H1 (cell line): Measurements from ENCODE around the gene DLAT. TPM values are rescaled to one million over a fixed set of nuclear protein-coding genes. Genes with fewer than 3 reads are reported as not detected.

Experiments used
- CTCF ChIA-PET: fragments of 300-600 bp; sonication (Branson Sonifier 250); formaldehyde crosslinking; loops from one replicate; lab custom pipeline; 2021; ENCODE audit not compliant: partially characterized antibody; lab: Charles Lee
- POLR2A ChIA-PET: fragments of 300-600 bp; sonication (Branson Sonifier 250); formaldehyde crosslinking; loops from one replicate; lab custom pipeline; 2021; ENCODE audit warnings: inconsistent platforms; ENCODE audit not compliant: partially characterized antibody; lab: Charles Lee
- DNase-seq, 2 experiments: peaks; one replicate each; pipeline versions ENCODE4 v3.0.0 to v3.0.0-alpha.2; 2010 to 2022; ENCODE audit warnings: low spot score in 2 of 2, low read depth in 1 of 2, mixed read lengths in 1 of 2
- FAIRE-seq: peaks from 2 replicates; lab custom pipeline; 2011; peaks lifted over from hg19 to GRCh38; lab: Jason Lieb, UNC
- H2AFZ ChIP-seq: 2 replicates; pipeline ENCODE4 v1.8.1; 2012; ENCODE audit warnings: low read length, inconsistent platforms
- H2AK5ac ChIP-seq: 2 replicates; pipeline ENCODE4 v1.6.1; 2013; ENCODE audit warnings: low read depth, low read length
- H2BK120ac ChIP-seq: replicated peaks from 2 replicates; pipeline ENCODE3; 2013; ENCODE audit warnings: low read depth, low read length, inconsistent platforms
- H2BK12ac ChIP-seq: 2 replicates; pipeline ENCODE4 v1.6.1; 2013; ENCODE audit warnings: low read depth, low read length
- H2BK15ac ChIP-seq: 2 replicates; pipeline ENCODE4 v1.6.1; 2013; ENCODE audit warnings: low read length
- H2BK20ac ChIP-seq: 2 replicates; pipeline ENCODE4 v1.6.1; 2013; ENCODE audit warnings: low read length
- H2BK5ac ChIP-seq: 2 replicates; pipeline ENCODE4 v1.6.1; 2013; ENCODE audit warnings: low read depth, low read length
- H3K14ac ChIP-seq: 2 replicates; pipeline ENCODE4 v1.6.1; 2013; ENCODE audit warnings: inconsistent platforms; ENCODE audit not compliant: insufficient read length
- H3K18ac ChIP-seq: 2 replicates; pipeline ENCODE4 v1.6.1; 2013; ENCODE audit warnings: low read length; ENCODE audit errors: extremely low read depth
- H3K23ac ChIP-seq: 2 replicates; pipeline ENCODE4 v1.6.1; 2013; ENCODE audit warnings: inconsistent platforms; ENCODE audit not compliant: insufficient read length
- H3K23me2 ChIP-seq: 2 replicates; pipeline ENCODE4 v1.6.1; 2013; ENCODE audit warnings: low read depth, low read length
- H3K27ac ChIP-seq: 2 replicates; pipeline ENCODE4 v1.6.1; 2011; ENCODE audit warnings: low read depth, low read length, inconsistent platforms
- H3K27me3 ChIP-seq, 4 experiments: replicated peaks in 1 of 4; 1 replicate in 1 of 4; 2 replicates in 3 of 4; pipeline versions ENCODE4 v1.6.1 to v1.8.1; 2011 to 2013; ENCODE audit warnings: low read length in 3 of 4, mild to moderate bottlenecking in 3 of 4, inconsistent platforms in 2 of 4, mixed read lengths in 2 of 4, moderate library complexity in 1 of 4; ENCODE audit not compliant: control insufficient read depth in 3 of 4, insufficient read depth in 3 of 4; ENCODE audit errors: extremely low read depth in 1 of 4
- H3K36me3 ChIP-seq, 4 experiments: 2 replicates each; pipeline versions ENCODE4 v1.6.1 to v1.8.1; 2011 to 2013; ENCODE audit warnings: mild to moderate bottlenecking in 4 of 4, low read length in 3 of 4, moderate library complexity in 2 of 4, control low read depth in 1 of 4, inconsistent platforms in 1 of 4; ENCODE audit not compliant: insufficient read depth in 4 of 4, control insufficient read depth in 2 of 4
- H3K4ac ChIP-seq: replicated peaks from 2 replicates; pipeline ENCODE3; 2013; ENCODE audit warnings: low read length, low read depth, mixed read lengths, inconsistent platforms; ENCODE audit not compliant: insufficient read length
- H3K4me1 ChIP-seq, 4 experiments: replicated peaks in 1 of 4; 1 replicate in 1 of 4; 2 replicates in 3 of 4; pipeline versions ENCODE4 v1.6.1 to v1.8.1; 2011 to 2013; ENCODE audit warnings: low read length in 3 of 4, inconsistent platforms in 2 of 4, mixed read lengths in 1 of 4; ENCODE audit not compliant: insufficient read depth in 4 of 4, control insufficient read depth in 3 of 4
- H3K4me2 ChIP-seq, 2 experiments: 2 replicates each; pipeline versions ENCODE4 v1.6.1 to v1.8.1; 2011 to 2013; ENCODE audit warnings: low read depth in 2 of 2, low read length in 2 of 2, control low read depth in 1 of 2, inconsistent platforms in 1 of 2, mild to moderate bottlenecking in 1 of 2; ENCODE audit not compliant: insufficient read depth in 1 of 2
- H3K4me3 ChIP-seq, 4 experiments: fragments of 200-600, 300-600 bp in 1 of 4; sonication (generic), shearing (Covaris generic), sonication (Bioruptor Twin) in 1 of 4; 2 replicates each; pipeline versions ENCODE4 v1.5.1 to v1.8.1; 2011 to 2016; ENCODE audit warnings: low read length in 4 of 4, low read depth in 3 of 4, control low read depth in 2 of 4, inconsistent platforms in 2 of 4, mild to moderate bottlenecking in 2 of 4, mixed read lengths in 1 of 4, moderate library complexity in 1 of 4; ENCODE audit not compliant: insufficient read depth in 2 of 4; ENCODE audit errors: extremely low read depth in 1 of 4
- H3K56ac ChIP-seq: replicated peaks from 2 replicates; pipeline ENCODE3; 2013; ENCODE audit warnings: low read depth, mild to moderate bottlenecking, mixed read lengths, low read length, inconsistent platforms; ENCODE audit not compliant: insufficient read length
- H3K79me1 ChIP-seq: 2 replicates; pipeline ENCODE4 v1.6.1; 2013; ENCODE audit warnings: low read depth, low read length, control low read depth
- H3K79me2 ChIP-seq, 2 experiments: 2 replicates each; pipeline versions ENCODE4 v1.6.1 to v1.8.1; 2012 to 2013; ENCODE audit warnings: low read length in 2 of 2, mild to moderate bottlenecking in 2 of 2, inconsistent platforms in 1 of 2; ENCODE audit not compliant: insufficient read depth in 2 of 2, control insufficient read depth in 1 of 2
- H3K9ac ChIP-seq, 4 experiments: replicated peaks in 1 of 4; 1 replicate in 1 of 4; 2 replicates in 3 of 4; pipeline versions ENCODE4 v1.6.1 to v1.8.1; 2011 to 2013; ENCODE audit warnings: low read depth in 3 of 4, low read length in 3 of 4, control low read depth in 2 of 4, mild to moderate bottlenecking in 2 of 4, moderate library complexity in 2 of 4, inconsistent platforms in 1 of 4; ENCODE audit errors: extremely low read depth in 1 of 4
- H3K9me3 ChIP-seq, 2 experiments: 2 replicates each; pipeline versions ENCODE4 v1.6.1 to v1.8.1; 2012 to 2013; ENCODE audit warnings: mild to moderate bottlenecking in 2 of 2, moderate library complexity in 2 of 2, control low read depth in 1 of 2, inconsistent platforms in 1 of 2, low read depth in 1 of 2, low read length in 1 of 2, mixed read lengths in 1 of 2; ENCODE audit not compliant: insufficient read depth in 2 of 2
- H4K20me1 ChIP-seq, 2 experiments: replicated peaks in 1 of 2; 2 replicates each; pipeline versions ENCODE3 to v1.8.1; 2011 to 2013; ENCODE audit warnings: inconsistent platforms in 2 of 2, low read length in 2 of 2, mild to moderate bottlenecking in 1 of 2; ENCODE audit not compliant: insufficient read depth in 2 of 2, control insufficient read depth in 1 of 2
- H4K5ac ChIP-seq: 2 replicates; pipeline ENCODE4 v1.6.1; 2013; ENCODE audit warnings: low read length, low read depth, mixed read lengths, inconsistent platforms; ENCODE audit not compliant: insufficient read length
- H4K8ac ChIP-seq: 2 replicates; pipeline ENCODE4 v1.8.0; 2013; ENCODE audit warnings: mild to moderate bottlenecking, moderate library complexity, low read length, inconsistent platforms; ENCODE audit not compliant: insufficient read depth; ENCODE audit errors: extremely low read depth
- H4K91ac ChIP-seq: replicated peaks from 2 replicates; pipeline ENCODE3; 2013; ENCODE audit warnings: low read length, mixed read lengths, inconsistent platforms; ENCODE audit not compliant: insufficient read length
- ASH2L ChIP-seq: fragments of 200-600, 300-600 bp; sonication (generic); IDR thresholded peaks from one replicate; pipeline ENCODE4 v1.7.1; 2017; ENCODE audit warnings: low read length
- GABPA ChIP-seq: IDR thresholded peaks from 2 replicates; pipeline ENCODE4 v1.6.1; 2011; ENCODE audit warnings: mild to moderate bottlenecking, low read length, moderate library complexity, borderline replicate concordance; ENCODE audit not compliant: insufficient read depth
- MAFK ChIP-seq: IDR thresholded peaks from 2 replicates; pipeline ENCODE4 v1.6.1; 2012; ENCODE audit warnings: low read depth, mild to moderate bottlenecking, improper control_type of control experiment, low read length
- RFX5 ChIP-seq: IDR thresholded peaks from 2 replicates; pipeline ENCODE4 v1.6.1; 2011; ENCODE audit warnings: low read depth, low read length, improper control_type of control experiment, borderline replicate concordance
- SAP30 ChIP-seq: fragments of 300-600 bp; sonication (generic); IDR thresholded peaks from 2 replicates; pipeline ENCODE4 v1.7.1; 2012; ENCODE audit warnings: low read length, moderate library complexity, mild to moderate bottlenecking, inconsistent platforms; ENCODE audit not compliant: insufficient read depth, insufficient replicate concordance
- TAF1 ChIP-seq: IDR thresholded peaks from 2 replicates; pipeline ENCODE4 v1.6.1; 2011; ENCODE audit warnings: mild to moderate bottlenecking, low read depth, low read length
- WGBS, 2 experiments: shearing (Covaris generic) in 1 of 2; methylation state at CpG; one replicate each; pipeline versions ENCODE4 v1.1.6 to v1.1.7; 2013 to 2015; ENCODE audit warnings: low lambda C conversion rate in 2 of 2, mixed read lengths in 2 of 2, inconsistent platforms in 1 of 2, low coverage in 1 of 2, missing lambda C conversion rate in 1 of 2; ENCODE audit not compliant: insufficient replicate concordance in 2 of 2, insufficient coverage in 1 of 2, insufficient read length in 1 of 2; ENCODE audit errors: extremely low coverage in 1 of 2, missing lambda C conversion rate in 1 of 2; 5-methylcytosine and 5-hydroxymethylcytosine counted together
- polyA plus RNA-seq, 7 experiments: library from polyadenylated mRNA; depleted of rRNA in 3 of 7; stranded (reverse) in 5 of 7; unstranded in 2 of 7; fragments of >200 nt in 5 of 7; fragments of 200-250 nt in 2 of 7; gene quantifications; 1 replicate in 5 of 7; 2 replicates in 1 of 7; 4 replicates in 1 of 7; pipeline versions ENCODE4 v1.2.1 to v1.2.3, GENCODE V29; 2011 to 2013; ENCODE audit warnings: missing spikeins in 2 of 7, mixed read lengths in 2 of 7
- total RNA-seq: library from RNA; stranded (reverse); fragmentation: NEBNext Ultra II Directional; extraction: Animal tissue kit (Norgen Biotek cat#: 25700); gene quantifications from 2 replicates; pipeline ENCODE4 v1.2.1, GENCODE V29; 2021

DLAT gene
- total and polyA plus RNA-seq, 2 of the 8 experiments (the other 6 are each of a cell fraction or from before 2014, with no cell fraction given) = 23.1 to 66.2 TPM

DNA sequence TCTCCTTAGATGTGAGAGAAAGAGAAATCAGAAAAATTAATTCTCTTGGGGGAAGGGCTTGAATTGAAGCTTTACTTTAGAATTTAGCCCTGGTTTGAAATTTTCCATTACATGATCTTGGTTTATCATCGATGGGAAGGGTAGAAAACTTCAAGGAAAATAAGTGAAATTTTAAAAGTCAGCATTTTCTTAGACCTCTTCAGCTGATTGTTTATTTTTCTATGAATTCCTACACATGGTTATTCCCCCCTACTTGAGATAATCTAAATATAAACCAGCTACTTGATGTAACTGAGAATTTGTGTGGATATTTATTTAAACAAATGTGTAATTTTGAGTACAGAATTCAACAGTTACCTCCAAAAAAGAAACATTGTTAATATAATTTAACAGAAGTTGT is 37.7 kb downstream of the DLAT start:
- 85% methylated on average over 1 of the region's 1 CpG; no CpG with 5 or more reads in 1 of the 2 experiments for WGBS, 2 experiments
- peaks cover 5 to 43% (median 24%) of the 10 kb centered on the region in 4 experiments for H3K36me3 ChIP-seq
- DNase-seq = no peak
- H3K4me2 ChIP-seq = no peak overlapping the region
- no peak overlapping the region for H3K18ac ChIP-seq
- no peak overlapping the region for H3K4ac ChIP-seq
- no peak overlapping the region for H2BK12ac ChIP-seq
- no peak overlapping the region for H3K4me3 ChIP-seq
- H3K56ac ChIP-seq = no peak overlapping the region
- FAIRE-seq = no peak
- no peaks in the 10 kb centered on the region for H3K23me2 ChIP-seq
- H2AFZ ChIP-seq = no peak overlapping the region
- no peak overlapping the region for H4K5ac ChIP-seq
- H4K91ac ChIP-seq = no peak overlapping the region
- TF ChIP-seq GABPA = no peak
- no peak for TF ChIP-seq TAF1
- no peak for TF ChIP-seq RFX5
- no peak for TF ChIP-seq SAP30
- TF ChIP-seq MAFK = no peak
- TF ChIP-seq ASH2L = no peak
- no peak overlapping the region for H3K9ac ChIP-seq
- no peaks in the 10 kb centered on the region for H4K20me1 ChIP-seq
- no peak overlapping the region for H4K8ac ChIP-seq
- no peaks in the 10 kb centered on the region for H3K79me2 ChIP-seq
- no peaks in the 10 kb centered on the region for H3K27me3 ChIP-seq
- CTCF ChIA-PET = interaction anchor here (0.9 kb wide), 1 partner anchor 10 kb away, joined by 3 read pairs; no protein-coding TSS in a partner anchor
- H3K79me1 ChIP-seq = no peaks in the 10 kb centered on the region
- H2BK15ac ChIP-seq = no peak overlapping the region
- no peaks in the 10 kb centered on the region for H3K4me1 ChIP-seq
- no peak overlapping the region for H2AK5ac ChIP-seq
- H2BK120ac ChIP-seq = no peak overlapping the region
- no peaks in the 10 kb centered on the region for H3K9me3 ChIP-seq
- no peak overlapping the region for H2BK5ac ChIP-seq
- POLR2A ChIA-PET = interaction anchor here (0.6 kb wide), 1 partner anchor 20 kb away, joined by 3 read pairs; no protein-coding TSS in a partner anchor
- no peak overlapping the region for H3K27ac ChIP-seq
- H3K23ac ChIP-seq = no peak overlapping the region
- no peak overlapping the region for H2BK20ac ChIP-seq
- H3K14ac ChIP-seq = no peak overlapping the region
